ENCODE measurements around the gene C1orf226. TPM values are rescaled to one million over a fixed set of nuclear protein-coding genes. Genes with fewer than 3 reads are reported as not detected.

Gene C1orf226
- total RNA-seq, 2 experiments from 2014 or later = 0.12 to 0.17 TPM

- Mint-ChIP-seq H3K4me1 (ENCODE audit: low read depth) (no peaks in the 10 kb centered on the region), H3K27me3 (ENCODE audit: low read depth) (no peaks in the 10 kb centered on the region), H3K4me3 (no peak overlapping the region), H3K27ac (no peak overlapping the region), H3K9me3 (no peaks in the 10 kb centered on the region), H3K36me3 (ENCODE audit: low read depth) (no peaks in the 10 kb centered on the region)
- intact Hi-C loops (cut with micrococcal nuclease) = loop anchor here (5.0 kb wide), 1 partner anchor 815 kb away; no protein-coding TSS in a partner anchor
- peak; percentile 13 for DNase-seq
- CTCF ChIA-PET = interaction anchor here (0.9 to 1.1 kb wide), 4 partner anchors 9 to 38 kb away, joined by 3 to 4 read pairs (median 4); partner anchors contain the start of gene C1orf226
Measured at GRCh38 chr1:162357681-162358266, 23.8 kb upstream of the C1orf226 start.

DNA sequence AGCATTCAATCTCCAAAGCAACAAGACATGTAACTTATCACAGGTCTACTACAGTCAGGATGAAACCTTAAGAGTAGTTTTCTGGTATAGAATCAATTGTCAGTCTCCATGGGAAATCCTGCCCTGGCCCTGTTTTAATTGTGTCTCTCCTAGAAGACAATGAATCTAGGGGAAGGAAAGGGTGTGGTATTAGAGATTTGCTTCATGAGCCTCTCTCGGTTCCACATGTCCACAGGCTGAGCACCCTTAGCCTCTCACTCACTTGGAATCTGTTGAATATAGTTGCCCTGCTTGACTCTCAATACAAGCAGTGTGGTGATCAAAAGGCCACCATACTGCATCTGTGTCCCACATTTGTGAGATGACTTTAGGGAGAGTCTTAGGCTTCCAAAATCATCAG, 22.6 kb upstream of the C1orf226 start:
- H3K9me3 Mint-ChIP-seq = no peaks in the 10 kb centered on the region
- intact Hi-C loops (cut with micrococcal nuclease) = loop anchor here (5.0 kb wide), 1 partner anchor 813 kb away; no protein-coding TSS in a partner anchor
- H3K27ac Mint-ChIP-seq = no peak overlapping the region
- H3K4me1 Mint-ChIP-seq (ENCODE audit: low read depth) = no peaks in the 10 kb centered on the region
- CTCF ChIA-PET = no interaction called here
- no peaks in the 10 kb centered on the region for H3K36me3 Mint-ChIP-seq (ENCODE audit: low read depth)
- DNase-seq = no peak
- H3K4me3 Mint-ChIP-seq = no peak overlapping the region
- peaks cover 4% of the 10 kb centered on the region for H3K27me3 Mint-ChIP-seq (ENCODE audit: low read depth)

DNA sequence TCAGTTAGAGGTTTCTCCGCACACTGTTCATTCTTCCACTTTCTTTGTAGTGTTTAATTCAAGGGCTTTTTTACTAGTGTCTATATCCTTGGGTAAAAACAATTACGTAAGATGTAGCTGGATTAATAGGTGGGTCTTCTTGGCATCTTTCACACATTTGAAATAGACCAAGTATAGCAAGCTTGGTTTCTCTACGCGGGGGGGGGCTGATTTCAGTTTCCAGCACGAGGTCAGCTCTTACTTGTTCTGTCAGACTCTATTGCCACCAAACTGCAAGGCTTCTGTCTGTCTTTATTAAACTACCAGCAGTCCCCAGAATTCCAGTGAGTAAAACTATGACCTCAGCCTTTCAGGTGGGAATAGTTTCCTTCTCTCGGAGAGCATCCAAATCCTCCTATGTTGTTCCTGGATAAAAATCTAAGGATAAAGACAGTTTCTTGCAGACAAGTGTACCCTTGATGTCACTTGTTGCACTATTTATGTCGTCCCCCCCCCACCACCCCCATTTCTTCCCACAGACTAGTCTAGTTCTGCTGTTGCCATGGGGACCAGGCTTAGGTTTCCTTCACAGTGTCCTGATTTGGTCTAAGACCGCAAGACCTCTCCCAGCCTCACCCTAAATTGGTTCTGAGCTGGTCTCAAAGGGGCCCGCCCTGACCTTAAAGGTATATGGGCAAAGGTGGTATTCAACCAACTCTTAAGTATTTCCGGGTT, 21.8 kb upstream of the C1orf226 start:
- Mint-ChIP-seq H3K36me3 (ENCODE audit: low read depth) (no peaks in the 10 kb centered on the region), H3K4me1 (ENCODE audit: low read depth) (no peaks in the 10 kb centered on the region), H3K4me3 (no peak overlapping the region), H3K9me3 (no peaks in the 10 kb centered on the region), H3K27me3 (ENCODE audit: low read depth) (peaks cover 4% of the 10 kb centered on the region), H3K27ac (no peak overlapping the region)
- intact Hi-C loops (cut with micrococcal nuclease) = loop anchor here (5.0 kb wide), 1 partner anchor 813 kb away; no protein-coding TSS in a partner anchor
- DNase-seq = no peak
- CTCF ChIA-PET = interaction anchor here (0.6 kb wide), 1 partner anchor 620 kb away, joined by 4 read pairs; no protein-coding TSS in a partner anchor

DNA sequence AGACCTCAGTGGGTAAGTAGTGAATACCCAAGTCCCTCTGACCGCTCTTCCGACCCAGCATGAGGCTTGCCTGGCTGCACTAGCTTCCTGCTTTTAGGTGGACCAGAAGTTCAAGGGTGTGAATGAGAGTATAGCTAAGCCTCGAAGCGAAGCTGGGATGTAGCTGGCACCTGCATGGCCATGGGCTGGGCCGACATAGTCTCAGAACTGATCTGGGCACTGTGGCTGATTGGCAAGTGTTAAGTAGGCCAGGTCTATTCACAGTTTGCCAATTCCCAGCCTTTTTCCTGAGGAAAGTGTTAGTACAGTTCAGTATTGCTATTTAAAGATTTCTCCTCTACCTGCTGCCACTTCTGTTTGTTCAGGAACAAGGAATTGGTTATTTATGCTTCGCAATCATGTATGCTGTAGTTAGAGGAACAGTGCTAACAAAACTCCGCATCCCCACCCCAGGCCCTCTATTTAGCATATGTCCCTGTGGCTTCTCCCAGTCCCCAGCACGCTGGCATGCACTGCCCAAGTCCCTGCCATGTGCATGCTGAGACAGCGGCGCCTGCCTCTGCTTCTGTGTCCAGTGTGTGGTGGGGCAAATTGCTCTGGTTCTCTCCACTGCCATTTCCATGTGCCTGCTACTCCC, 21.2 kb upstream of the C1orf226 start:
- intact Hi-C loops (cut with micrococcal nuclease) = no loop called here
- CTCF ChIA-PET = interaction anchor here (0.6 kb wide), 1 partner anchor 620 kb away, joined by 4 read pairs; no protein-coding TSS in a partner anchor
- Mint-ChIP-seq H3K36me3 (ENCODE audit: low read depth) (no peaks in the 10 kb centered on the region), H3K27ac (no peak overlapping the region), H3K9me3 (no peaks in the 10 kb centered on the region), H3K4me1 (ENCODE audit: low read depth) (no peaks in the 10 kb centered on the region), H3K4me3 (no peak overlapping the region), H3K27me3 (ENCODE audit: low read depth) (peaks cover 4% of the 10 kb centered on the region)
- DNase-seq = no peak

DNA sequence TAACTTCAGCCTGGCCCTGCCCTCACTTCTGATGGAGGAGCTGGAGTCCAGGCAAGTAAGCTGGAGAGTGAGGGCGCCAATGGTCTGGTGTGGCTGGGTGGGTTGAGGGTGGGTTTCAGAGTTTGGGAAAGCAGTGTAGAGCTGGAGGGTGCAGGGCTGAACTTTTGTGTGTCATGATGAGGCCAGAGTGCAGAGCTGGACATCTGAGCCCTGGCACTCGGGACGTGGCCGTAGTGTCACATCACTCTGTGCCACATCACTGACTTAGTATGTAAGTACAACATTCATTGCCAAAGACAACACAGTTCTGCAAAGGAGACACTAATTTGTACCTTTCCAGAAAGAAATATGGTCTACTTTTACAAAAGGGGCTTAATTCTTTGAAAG, 20.7 kb upstream of the C1orf226 start:
- peaks cover 4% of the 10 kb centered on the region for H3K27me3 Mint-ChIP-seq (ENCODE audit: low read depth)
- intact Hi-C loops (cut with micrococcal nuclease) = no loop called here
- H3K36me3 Mint-ChIP-seq (ENCODE audit: low read depth) = no peaks in the 10 kb centered on the region
- H3K4me1 Mint-ChIP-seq (ENCODE audit: low read depth) = no peaks in the 10 kb centered on the region
- H3K9me3 Mint-ChIP-seq = no peaks in the 10 kb centered on the region
- H3K4me3 Mint-ChIP-seq = no peak overlapping the region
- H3K27ac Mint-ChIP-seq = no peak overlapping the region
- DNase-seq = no peak
- CTCF ChIA-PET = no interaction called here

- H3K27ac Mint-ChIP-seq = no peak overlapping the region
- CTCF ChIA-PET = no interaction called here
- no peaks in the 10 kb centered on the region for H3K36me3 Mint-ChIP-seq (ENCODE audit: low read depth)
- no peak for DNase-seq
- H3K4me3 Mint-ChIP-seq = no peak overlapping the region
- intact Hi-C loops (cut with micrococcal nuclease) = no loop called here
- H3K27me3 Mint-ChIP-seq (ENCODE audit: low read depth) = peaks cover 4% of the 10 kb centered on the region
- H3K4me1 Mint-ChIP-seq (ENCODE audit: low read depth) = no peaks in the 10 kb centered on the region
- H3K9me3 Mint-ChIP-seq = no peaks in the 10 kb centered on the region
Measured at GRCh38 chr1:162361349-162361748, 20.2 kb upstream of the C1orf226 start.

DNA sequence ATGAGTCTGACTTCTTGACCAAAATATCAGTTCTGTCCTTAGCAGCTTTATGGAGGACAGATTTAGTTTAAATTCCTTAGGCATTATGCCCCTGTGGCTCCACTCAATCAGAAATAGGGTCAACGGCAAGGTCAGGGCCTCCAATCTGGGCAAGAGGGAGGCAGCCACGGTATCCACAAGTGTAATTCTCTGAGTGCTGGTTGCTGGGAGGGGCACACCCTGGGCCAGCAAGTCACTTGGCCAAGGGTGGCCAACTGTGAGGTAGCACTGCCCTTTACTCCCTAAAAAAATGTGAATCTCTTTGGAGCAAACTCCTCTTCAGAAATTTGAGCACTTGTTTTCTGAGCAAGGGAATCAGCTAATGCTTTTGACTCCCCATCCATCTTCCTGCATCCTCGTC, 17.7 kb upstream of the C1orf226 start:
- H3K4me3 Mint-ChIP-seq = no peak overlapping the region
- CTCF ChIA-PET = interaction anchor here (0.6 kb wide), 1 partner anchor 59 kb away, joined by 3 read pairs; no protein-coding TSS in a partner anchor
- H3K4me1 Mint-ChIP-seq (ENCODE audit: low read depth) = no peaks in the 10 kb centered on the region
- intact Hi-C loops (cut with micrococcal nuclease) = no loop called here
- no peak overlapping the region for H3K27ac Mint-ChIP-seq
- no peaks in the 10 kb centered on the region for H3K9me3 Mint-ChIP-seq
- H3K27me3 Mint-ChIP-seq (ENCODE audit: low read depth) = peaks cover 4% of the 10 kb centered on the region
- no peak for DNase-seq
- H3K36me3 Mint-ChIP-seq (ENCODE audit: low read depth) = no peaks in the 10 kb centered on the region

DNA sequence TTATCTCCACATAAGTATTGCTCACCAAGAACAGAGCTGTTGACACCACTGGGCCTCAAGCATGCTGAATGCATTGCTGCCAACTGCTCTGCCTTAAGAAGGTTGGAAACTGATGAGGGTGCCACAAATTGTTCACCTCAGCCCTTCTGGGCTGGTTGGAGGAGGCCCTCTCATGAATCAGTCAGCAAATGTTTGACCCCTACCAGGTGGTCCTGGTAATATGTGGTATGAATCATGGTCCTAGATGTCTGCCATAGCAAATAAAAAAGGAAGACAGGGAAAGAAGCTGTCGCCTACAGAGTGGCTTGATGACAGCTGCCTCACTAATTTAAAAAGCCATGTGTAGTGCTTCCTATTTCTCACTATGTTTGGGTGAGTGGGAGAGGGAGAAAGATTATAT, 17.0 kb upstream of the C1orf226 start:
- DNase-seq = no peak
- no peak overlapping the region for H3K27ac Mint-ChIP-seq
- no peaks in the 10 kb centered on the region for H3K9me3 Mint-ChIP-seq
- no peaks in the 10 kb centered on the region for H3K36me3 Mint-ChIP-seq (ENCODE audit: low read depth)
- no peak overlapping the region for H3K4me3 Mint-ChIP-seq
- CTCF ChIA-PET = no interaction called here
- intact Hi-C loops (cut with micrococcal nuclease) = no loop called here
- H3K4me1 Mint-ChIP-seq (ENCODE audit: low read depth) = no peaks in the 10 kb centered on the region
- peaks cover 4% of the 10 kb centered on the region for H3K27me3 Mint-ChIP-seq (ENCODE audit: low read depth)

DNA sequence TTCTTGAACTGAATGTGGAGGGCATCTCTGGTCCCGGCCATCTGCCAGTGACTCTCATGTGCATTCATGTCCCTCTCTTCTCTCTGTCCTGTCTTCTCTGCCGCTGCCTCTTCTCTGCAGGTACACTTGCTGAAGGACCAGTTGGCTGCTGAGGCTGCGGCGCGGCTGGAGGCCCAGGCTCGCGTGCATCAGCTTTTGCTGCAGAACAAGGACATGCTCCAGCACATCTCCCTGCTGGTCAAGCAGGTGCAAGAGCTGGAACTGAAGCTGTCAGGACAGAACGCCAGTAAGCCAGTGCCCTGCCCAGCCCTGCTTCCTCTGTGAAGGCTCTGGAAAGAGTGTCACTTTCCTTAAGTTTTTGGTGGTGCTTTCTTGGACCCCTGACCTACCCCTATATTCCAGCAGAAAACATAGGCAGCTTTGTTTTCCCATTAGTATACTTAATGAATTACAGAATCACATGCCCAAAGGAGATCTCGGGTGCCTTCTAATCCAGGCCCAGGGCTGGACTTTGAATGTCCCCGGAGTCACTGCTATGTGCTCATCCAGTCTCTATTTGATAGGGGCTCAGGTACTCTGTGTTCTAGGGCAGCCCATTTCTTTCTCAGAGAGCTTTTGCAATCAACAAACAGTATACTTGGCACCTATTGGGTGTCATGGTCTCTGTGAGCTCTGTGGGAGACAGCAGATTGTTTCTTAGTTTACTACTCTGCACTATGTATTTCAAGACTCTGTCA, 16.1 kb upstream of the C1orf226 start:
- no peak overlapping the region for H3K4me3 Mint-ChIP-seq
- intact Hi-C loops (cut with micrococcal nuclease) = no loop called here
- H3K4me1 Mint-ChIP-seq (ENCODE audit: low read depth) = no peaks in the 10 kb centered on the region

DNA sequence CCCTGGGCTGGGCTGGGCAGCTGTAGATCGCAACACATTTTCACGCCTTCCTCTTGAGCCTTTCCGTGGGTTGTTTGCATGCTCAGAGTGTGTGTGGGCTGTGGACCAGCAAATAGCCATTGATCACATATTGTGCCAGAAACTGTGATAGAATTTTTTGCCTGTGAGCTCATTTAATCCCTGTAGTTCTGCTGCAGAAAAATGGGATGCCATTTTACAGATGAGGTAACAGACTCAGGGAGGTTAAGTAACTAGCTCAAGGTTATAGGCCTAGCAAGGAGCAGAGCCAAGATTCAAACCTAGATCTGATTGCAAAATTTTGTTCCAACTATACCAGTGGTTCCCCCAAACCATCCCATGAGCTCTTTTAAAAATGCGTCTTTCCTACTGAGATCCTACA, 15.4 kb upstream of the C1orf226 start:
- Mint-ChIP-seq H3K4me1 (ENCODE audit: low read depth) (no peaks in the 10 kb centered on the region), H3K27ac (no peak overlapping the region), H3K36me3 (ENCODE audit: low read depth) (no peaks in the 10 kb centered on the region), H3K4me3 (no peak overlapping the region), H3K27me3 (ENCODE audit: low read depth) (peaks cover 4% of the 10 kb centered on the region), H3K9me3 (no peaks in the 10 kb centered on the region)
- intact Hi-C loops (cut with micrococcal nuclease) = no loop called here
- DNase-seq = no peak
- CTCF ChIA-PET = interaction anchor here (0.5 to 0.9 kb wide), 3 partner anchors 63 to 310 kb away, joined by 3 to 5 read pairs (median 3); no protein-coding TSS in a partner anchor

More for the DNA sequence above, 16.1 kb upstream of the C1orf226 start:
- Mint-ChIP-seq H3K27ac (no peak overlapping the region), H3K27me3 (ENCODE audit: low read depth) (peaks cover 4% of the 10 kb centered on the region), H3K36me3 (ENCODE audit: low read depth) (no peaks in the 10 kb centered on the region), H3K9me3 (no peaks in the 10 kb centered on the region)
- CTCF ChIA-PET = interaction anchor here (0.9 kb wide), 1 partner anchor 309 kb away, joined by 3 read pairs; no protein-coding TSS in a partner anchor
- no peak for DNase-seq

- intact Hi-C loops (cut with micrococcal nuclease) = no loop called here
Measured at GRCh38 chr1:162366671-162367070, 14.9 kb upstream of the C1orf226 start.

GRCh38 chr1:162367073-162367472, 14.5 kb upstream of the C1orf226 start:
- Mint-ChIP-seq H3K27me3 (ENCODE audit: low read depth) (peaks cover 4% of the 10 kb centered on the region), H3K4me3 (peak overlapping the region; percentile 38), H3K36me3 (ENCODE audit: low read depth) (no peaks in the 10 kb centered on the region), H3K4me1 (ENCODE audit: low read depth) (no peaks in the 10 kb centered on the region), H3K9me3 (no peaks in the 10 kb centered on the region), H3K27ac (no peak overlapping the region)
- CTCF ChIA-PET = no interaction called here
- no peak for DNase-seq
- intact Hi-C loops (cut with micrococcal nuclease) = no loop called here

More at GRCh38 chr1:162366671-162367070, 14.9 kb upstream of the C1orf226 start:
- H3K27ac Mint-ChIP-seq = no peak overlapping the region
- H3K9me3 Mint-ChIP-seq = no peaks in the 10 kb centered on the region
- H3K27me3 Mint-ChIP-seq (ENCODE audit: low read depth) = peaks cover 4% of the 10 kb centered on the region
- no peaks in the 10 kb centered on the region for H3K36me3 Mint-ChIP-seq (ENCODE audit: low read depth)
- CTCF ChIA-PET = interaction anchor here (0.5 to 0.9 kb wide), 3 partner anchors 63 to 310 kb away, joined by 3 to 5 read pairs (median 3); no protein-coding TSS in a partner anchor
- no peak for DNase-seq
- H3K4me1 Mint-ChIP-seq (ENCODE audit: low read depth) = no peaks in the 10 kb centered on the region
- H3K4me3 Mint-ChIP-seq = peak overlapping the region; percentile 38

Measured in activated naive CD4-positive, alpha-beta T cell treated with anti-CD3 and anti-CD28 coated beads for 36 hours (primary cell).